ENCODE measurements around the gene NOL9.
A peak's percentile ranks its signal among the peaks of the same experiment; 100 is the strongest.

Gene NOL9

GRCh38 chr1:6588893-6589520, 34.7 kb upstream of the NOL9 start:
- no peak for DNase-seq

- DNase-seq, result no peak
Measured at GRCh38 chr1:6588128-6588892, 34.0 kb upstream of the NOL9 start.

- DNase-seq, result peak; percentile 26
Measured at GRCh38 chr1:6587261-6588005, 33.1 kb upstream of the NOL9 start.

- DNase-seq, result no peak
Measured at GRCh38 chr1:6586404-6586816, 32.1 kb upstream of the NOL9 start.

- DNase-seq, result no peak
Measured at GRCh38 chr1:6585841-6586240, 31.5 kb upstream of the NOL9 start.

- no peak for DNase-seq
Measured at GRCh38 chr1:6585081-6585722, 30.9 kb upstream of the NOL9 start.

- DNase-seq, result no peak
Measured at GRCh38 chr1:6584126-6585080, 30.1 kb upstream of the NOL9 start.

GRCh38 chr1:6582370-6582769, 28.1 kb upstream of the NOL9 start:
- no peak for DNase-seq

GRCh38 chr1:6581561-6582305, 27.4 kb upstream of the NOL9 start:
- no peak for DNase-seq

GRCh38 chr1:6580593-6581409, 26.5 kb upstream of the NOL9 start:
- no peak for DNase-seq

- no peak for DNase-seq
Measured at GRCh38 chr1:6580119-6580592, 25.8 kb upstream of the NOL9 start.

GRCh38 chr1:6579374-6580118, 25.2 kb upstream of the NOL9 start, which contains the start of gene ZBTB48:
ZBTB48 (plus strand) TSS chr1:6579994; CDS start chr1:6580610, 616 bp downstream.
- peak; percentile 95 for DNase-seq

- no peak for DNase-seq
Measured at GRCh38 chr1:6578624-6579373, 24.5 kb upstream of the NOL9 start.

- no peak for DNase-seq
Measured at GRCh38 chr1:6577831-6578525, 23.7 kb upstream of the NOL9 start.

GRCh38 chr1:6574818-6575217, 20.5 kb upstream of the NOL9 start:
- DNase-seq, result no peak

- peak; percentile 11 for DNase-seq
Measured at GRCh38 chr1:6574025-6574620, 19.8 kb upstream of the NOL9 start.

- no peak for DNase-seq
Measured at GRCh38 chr1:6572653-6573383, 18.5 kb upstream of the NOL9 start.

Data from SHP77 treated with DMSO at 0.1 percent for 48 hours (cell line).